Activated CD4-positive, alpha-beta T cell treated with anti-CD3 and anti-CD28 coated beads, Interleukin-10, Interleukin-2, amounts not matched to agents 100 ng/mL and 50 ng/mL, durations not matched to agents 16 hours and 8 hours (primary cell): ENCODE results near the gene NOXA1.
"Not testable (repeated sequence)": the region's sequence is repeated elsewhere in the genome, so short reads cannot be mapped to it uniquely, and the experiment has no call there.

ENCODE experiments used
- DNase-seq: peaks from one replicate; pipeline ENCODE4 v3.0.0-alpha.2; 2020

Gene NOXA1

DNA sequence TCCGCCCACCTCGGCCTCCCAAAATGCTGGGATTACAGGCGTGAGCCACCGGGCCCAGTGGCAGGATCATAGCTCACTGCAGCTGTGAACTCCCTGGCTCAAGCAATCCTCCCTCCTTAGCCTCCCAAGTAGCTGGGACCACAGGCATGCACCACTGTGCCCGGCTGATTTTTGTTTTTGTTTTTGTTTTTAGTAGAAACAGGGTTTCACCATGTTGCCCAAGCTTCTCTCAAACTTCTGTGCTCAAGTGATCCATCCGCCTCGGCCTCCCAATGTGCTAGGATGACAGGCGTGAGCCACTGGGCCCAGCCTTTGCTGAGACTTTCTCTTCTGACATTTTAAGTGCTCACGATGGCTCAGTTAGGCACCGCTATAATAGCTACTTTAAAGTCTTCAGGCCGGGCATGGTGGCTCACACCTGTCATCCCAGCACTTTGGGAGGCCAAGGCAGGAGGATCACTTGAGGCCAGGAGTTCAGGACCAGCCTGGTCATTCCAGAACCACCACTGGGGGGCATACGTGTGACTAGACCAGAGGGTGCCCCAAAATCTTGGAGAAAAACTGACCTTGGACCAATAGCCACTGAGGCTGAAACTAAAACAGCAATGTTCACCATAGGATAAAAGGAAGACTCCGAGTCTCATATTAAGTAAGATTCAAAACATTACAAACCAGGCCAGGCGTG is 21.1 kb downstream of the NOXA1 start:
- no peak for DNase-seq

- DNase-seq: peak; percentile 89
These were observed 22.1 kb downstream of the NOXA1 start for GRCh38 chr9:137445275-137445807.

DNA sequence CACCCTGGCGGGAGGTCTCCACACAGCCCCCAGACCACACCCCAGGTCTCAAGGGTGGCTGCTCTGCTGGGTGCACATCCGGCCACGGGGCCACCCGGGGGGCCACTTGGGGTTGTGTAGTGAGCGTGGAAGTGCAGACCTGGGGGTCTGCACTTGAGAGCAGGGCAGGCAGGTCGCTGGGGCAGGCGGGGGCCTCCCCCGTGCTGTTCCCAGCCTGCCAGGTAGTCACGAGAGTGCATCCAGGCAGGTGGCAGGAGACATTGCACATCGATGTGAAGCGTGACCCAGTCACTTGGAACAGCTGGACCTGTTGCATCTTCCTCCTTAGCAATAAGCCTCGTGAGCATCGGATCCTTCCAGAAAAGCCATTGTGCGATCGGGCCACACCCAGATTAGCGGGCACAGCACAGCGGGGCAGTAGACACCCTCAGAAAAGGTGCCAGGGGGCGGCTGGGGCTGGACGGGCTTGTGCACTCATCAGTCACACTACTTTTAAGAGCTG is 22.8 kb downstream of the NOXA1 start:
- DNase-seq: no peak

GRCh38 chr9:137446851-137447471 is 23.8 kb downstream of the NOXA1 start:
- no peak for DNase-seq

GRCh38 chr9:137447722-137448601 is 24.8 kb downstream of the NOXA1 start:
- no peak for DNase-seq

GRCh38 chr9:137448602-137448962 is 25.4 kb downstream of the NOXA1 start:
- DNase-seq: no peak

- DNase-seq: no peak
These were observed 26.1 kb downstream of the NOXA1 start for GRCh38 chr9:137449081-137449844.

- no peak for DNase-seq
These were observed 26.8 kb downstream of the NOXA1 start for GRCh38 chr9:137449931-137450538.

- DNase-seq: not testable (repeated sequence)
These were observed 27.5 kb downstream of the NOXA1 start for GRCh38 chr9:137450539-137451222.

DNA sequence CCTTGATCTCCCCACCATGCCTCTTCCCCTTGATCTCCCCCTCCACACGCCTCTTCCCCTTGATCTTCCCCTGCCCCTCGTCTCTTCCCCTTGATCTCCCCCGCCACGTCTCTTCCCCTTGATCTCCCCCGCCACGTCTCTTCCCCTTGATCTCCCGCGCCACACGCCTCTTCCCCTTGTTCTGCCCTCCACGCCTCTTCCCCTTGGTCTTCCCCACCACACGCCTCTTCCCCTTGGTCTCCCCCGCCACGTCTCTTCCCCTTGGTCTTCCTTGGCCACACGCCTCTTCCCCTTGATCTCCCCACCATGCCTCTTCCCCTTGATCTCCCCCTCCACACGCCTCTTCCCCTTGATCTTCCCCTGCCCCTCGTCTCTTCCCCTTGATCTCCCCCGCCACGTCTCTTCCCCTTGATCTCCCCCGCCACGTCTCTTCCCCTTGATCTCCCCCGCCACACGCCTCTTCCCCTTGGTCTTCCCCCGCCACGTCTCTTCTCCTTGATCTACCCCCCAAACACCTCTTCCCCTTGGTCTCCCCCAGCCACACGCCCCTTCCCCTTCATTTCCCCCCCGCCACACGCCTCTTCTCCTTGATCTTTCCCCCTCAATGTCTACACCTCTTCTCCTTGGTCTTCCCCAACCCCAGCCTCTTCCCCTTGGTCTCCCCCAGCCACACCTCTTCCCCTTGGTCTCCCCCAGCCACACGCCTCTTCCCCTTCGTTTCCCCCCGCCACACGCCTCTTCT is 28.2 kb downstream of the NOXA1 start:
- DNase-seq: not testable (repeated sequence)

- DNase-seq: no peak
These were observed 29.0 kb downstream of the NOXA1 start for GRCh38 chr9:137452006-137452760.

DNA sequence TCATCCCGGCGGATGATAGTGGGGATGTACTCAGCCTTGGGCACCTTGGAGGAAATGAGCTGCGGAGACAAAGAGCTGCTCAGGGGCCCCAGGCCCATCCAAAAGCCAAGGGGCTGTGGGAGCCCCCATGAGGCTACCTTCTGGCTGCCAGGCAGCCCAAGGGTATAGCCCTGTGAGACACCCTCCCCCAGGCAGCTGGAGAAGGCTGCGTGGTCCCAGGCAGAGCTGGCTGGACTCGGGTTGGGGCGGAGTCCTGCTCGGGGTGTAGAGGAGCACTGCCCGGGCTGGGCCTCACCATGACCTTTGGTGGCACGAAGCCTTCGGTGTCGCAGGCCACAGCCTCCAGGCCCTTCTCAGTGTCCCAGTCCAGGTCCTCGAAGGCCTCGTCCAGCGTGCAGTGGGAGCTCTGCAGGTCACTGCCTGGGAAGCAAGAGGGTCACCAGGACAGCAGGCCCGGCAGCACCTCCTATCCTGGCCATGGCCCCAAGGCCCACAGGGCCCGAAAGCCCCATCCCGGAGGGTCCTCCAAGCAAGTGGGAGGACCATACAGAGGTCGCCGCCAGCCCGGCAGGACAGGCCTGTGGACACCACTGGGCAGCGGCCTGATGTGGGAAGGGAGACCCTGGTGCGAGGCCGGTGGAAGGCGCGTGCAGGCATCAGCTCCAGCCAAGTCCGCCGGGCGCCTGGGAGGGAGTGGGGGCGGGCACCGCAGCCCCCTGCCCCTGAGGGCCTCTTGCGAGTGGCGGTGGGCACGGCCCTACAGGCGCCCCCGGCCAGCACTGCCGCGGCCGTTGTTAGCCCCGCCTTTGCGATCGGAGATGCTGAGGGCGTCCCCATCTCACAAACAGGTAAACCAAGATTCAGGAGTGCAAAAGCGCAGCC is 29.8 kb downstream of the NOXA1 start:
- no peak for DNase-seq

GRCh38 chr9:137453643-137454081 is 30.5 kb downstream of the NOXA1 start:
- DNase-seq: peak; percentile 78

DNA sequence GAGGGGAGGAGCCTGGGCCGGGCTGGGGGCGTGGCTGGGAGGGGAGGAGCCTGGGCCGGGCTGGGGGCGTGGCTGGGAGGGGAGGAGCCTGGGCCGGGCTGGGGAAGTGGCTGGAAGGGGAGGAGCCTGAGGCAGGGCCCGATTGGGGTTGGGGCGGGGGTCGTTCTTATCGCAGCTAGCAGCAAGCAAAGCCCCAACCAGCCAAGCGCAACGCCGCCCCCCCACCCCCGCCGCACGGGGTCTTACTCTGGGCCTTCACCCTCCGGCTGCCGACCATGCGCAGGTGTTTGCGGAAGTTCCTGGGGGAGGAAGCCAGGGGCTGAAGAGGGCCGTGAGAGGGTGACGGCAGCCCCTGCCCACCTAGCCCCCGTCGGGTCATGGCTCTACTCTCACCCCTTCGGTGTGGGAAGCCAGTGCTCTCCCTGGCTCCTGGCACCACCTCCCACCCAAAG is 31.0 kb downstream of the NOXA1 start:
- DNase-seq: no peak

DNA sequence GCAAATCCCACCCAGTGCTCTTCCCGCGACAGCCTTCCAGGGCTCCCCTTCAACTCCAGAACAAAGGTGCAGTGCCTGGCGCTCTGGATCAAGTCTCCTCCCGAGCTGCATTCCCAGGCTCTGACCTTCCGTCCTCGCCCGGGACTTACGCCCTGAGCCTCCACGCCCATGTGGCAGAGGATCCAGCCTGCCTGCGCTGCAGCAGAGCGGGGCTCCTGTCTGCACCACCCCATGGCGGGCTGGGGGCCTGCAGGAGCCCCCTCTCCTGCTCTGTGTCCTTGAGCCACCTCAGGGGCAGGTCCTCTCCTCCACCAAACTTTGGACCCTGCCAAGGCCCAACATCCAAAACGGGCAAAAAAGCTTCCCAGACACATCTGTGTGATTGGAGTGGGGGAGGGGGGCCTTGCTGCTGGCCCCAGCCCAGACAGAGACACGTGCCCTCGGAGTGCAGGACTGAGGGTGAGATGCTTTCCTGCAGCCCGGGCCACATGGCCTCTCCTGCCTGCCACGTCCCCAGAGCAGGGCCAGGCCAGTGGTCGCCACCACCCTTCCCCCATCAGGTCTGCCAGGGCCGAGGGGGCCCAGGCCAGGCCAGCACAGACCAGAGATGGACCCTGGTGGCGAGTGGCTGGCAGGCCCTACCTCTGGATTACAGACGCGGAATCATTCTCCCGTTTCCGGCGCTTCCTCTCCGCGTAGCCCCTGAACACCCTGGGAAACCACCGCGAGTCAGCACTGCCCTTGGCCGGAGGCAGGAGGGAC is 31.6 kb downstream of the NOXA1 start:
- no peak for DNase-seq

DNA sequence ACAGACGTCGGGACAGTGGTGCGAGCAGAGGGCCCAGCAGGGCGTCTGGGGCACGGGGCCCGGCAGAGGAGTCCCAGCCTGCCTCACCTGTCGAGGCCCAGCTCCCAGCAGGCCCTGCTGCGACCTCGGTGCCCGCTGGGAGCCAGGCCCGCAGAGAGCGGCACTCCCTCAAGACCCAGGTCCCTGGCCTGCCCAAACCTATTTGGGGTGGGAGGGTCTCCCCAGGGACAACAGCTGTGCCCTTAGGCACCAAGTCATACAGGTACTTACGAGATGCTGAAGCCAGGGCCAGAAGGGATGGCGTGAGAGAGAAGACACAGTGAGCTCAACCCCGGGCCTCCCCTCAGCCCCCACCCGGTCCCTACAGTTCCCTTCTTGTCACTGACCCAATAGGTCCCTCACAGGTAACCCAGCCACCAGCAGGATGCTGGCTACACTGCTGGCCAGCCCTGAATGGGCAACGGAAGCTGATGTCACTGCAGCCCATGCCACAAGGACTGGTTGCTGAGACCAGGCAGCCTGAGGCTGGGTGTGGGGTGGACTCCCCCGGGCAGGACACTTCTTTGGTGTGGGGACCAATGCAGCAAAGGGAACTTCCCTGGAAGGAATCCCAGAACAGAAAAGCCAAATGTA is 32.3 kb downstream of the NOXA1 start:
- no peak for DNase-seq

DNA sequence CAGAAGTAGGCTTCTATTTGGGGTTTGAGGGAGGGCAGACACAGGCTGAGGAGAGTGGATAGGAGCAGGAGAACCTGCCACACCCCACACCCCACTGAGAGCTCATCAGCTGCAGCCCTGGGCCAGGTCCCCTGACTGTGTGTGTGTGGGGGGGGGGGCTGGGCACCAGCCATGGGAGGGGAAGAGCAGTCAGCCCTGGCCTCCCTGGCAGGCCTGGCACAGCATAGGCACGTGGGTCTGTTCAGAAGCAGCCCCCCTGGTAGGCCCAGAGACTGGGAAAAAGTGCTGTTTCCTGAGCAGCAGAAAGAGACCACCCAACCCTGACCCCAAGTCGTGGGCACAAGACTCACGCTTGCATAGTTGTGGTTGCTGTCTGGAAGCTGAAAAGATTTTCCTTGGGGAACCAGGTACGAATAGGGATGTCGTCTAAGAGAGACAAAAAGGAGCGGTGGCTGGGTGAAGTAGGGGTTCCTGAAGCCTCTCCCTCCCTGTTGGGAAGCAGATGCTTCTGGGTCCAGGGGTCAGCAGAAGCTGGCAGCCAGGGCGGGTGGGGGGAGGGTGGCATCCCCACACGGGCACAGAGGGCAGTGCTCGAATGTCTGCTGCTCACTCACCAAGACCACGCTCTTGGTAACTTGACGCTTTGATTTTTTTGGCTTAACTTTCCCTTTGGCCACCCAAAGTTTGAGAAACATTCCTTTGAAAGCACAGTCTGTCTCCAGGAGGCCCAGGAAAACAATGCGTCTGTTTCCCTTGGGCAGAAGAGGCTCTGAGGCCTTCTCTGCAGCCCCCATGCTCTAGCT is 33.1 kb downstream of the NOXA1 start:
- no peak for DNase-seq
